ENCODE measurements around the gene OTUD4. TPM values are rescaled to one million over a fixed set of nuclear protein-coding genes. Genes with fewer than 3 reads are reported as not detected.

Gene OTUD4
- polyA plus RNA-seq, 3 donors: 7.5 to 14.4 (median 9.0) TPM

DNA sequence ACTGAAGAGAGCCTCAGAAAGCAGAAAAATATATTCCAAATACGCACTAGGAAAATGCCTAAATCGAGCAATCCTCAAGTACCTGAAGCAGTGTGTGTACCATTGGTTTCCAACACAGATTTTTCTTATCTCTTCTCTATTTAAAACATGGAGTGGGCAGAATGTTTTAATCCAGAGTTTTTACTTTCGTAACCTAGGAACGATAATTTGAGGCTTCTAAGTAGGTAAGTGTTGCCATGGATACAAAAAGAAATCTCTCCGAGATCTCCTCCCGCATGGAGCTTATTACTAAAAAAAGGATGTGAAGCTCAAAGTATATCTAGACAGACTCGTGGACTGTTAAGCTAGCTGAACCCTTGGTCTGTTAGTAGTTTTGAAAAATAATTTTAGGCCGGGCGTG, 23.0 kb upstream of the OTUD4 start:
- Histone ChIP-seq H3K36me3 (replicated peaks in 1 of 2; ENCODE audit: control insufficient read depth in 1 of 2, insufficient read depth in 2 of 2, low read length in 2 of 2) (no peaks in the 10 kb centered on the region), H3K9ac (ENCODE audit: insufficient read depth, low read length, poor library complexity, severe bottlenecking) (no peak overlapping the region), H3K27me3 (ENCODE audit: control insufficient read depth in 2 of 2, insufficient read depth in 2 of 2, low read length in 2 of 2) (no peaks in the 10 kb centered on the region), H3K79me2 (ENCODE audit: insufficient read depth, low read length) (no peaks in the 10 kb centered on the region), H3K4me1 (ENCODE audit: control insufficient read depth in 1 of 2, insufficient read depth in 2 of 2, low read length in 2 of 2) (no peaks in the 10 kb centered on the region), H3K4me2 (replicated peaks; ENCODE audit: extremely low read depth, low read length, poor library complexity, severe bottlenecking) (no peak overlapping the region), H3K27ac (ENCODE audit: low read depth in 1 of 2, low read length in 2 of 2) (no peak overlapping the region), H2AFZ (ENCODE audit: insufficient read depth, low read depth, low read length, poor library complexity, severe bottlenecking) (no peak overlapping the region), H3K9me3 (replicated peaks in 1 of 2; ENCODE audit: control insufficient read depth in 1 of 2, insufficient read depth in 1 of 2, low read length in 2 of 2) (no peaks in the 10 kb centered on the region), H3K4me3 (replicated peaks in 1 of 3; ENCODE audit: low read depth in 2 of 3, low read length in 3 of 3) (no peak overlapping the region), H4K20me1 (ENCODE audit: insufficient read depth, low read length) (no peaks in the 10 kb centered on the region)
- H3K4me3 Mint-ChIP-seq: no peak overlapping the region
- TF ChIP-seq, protein P1, sequence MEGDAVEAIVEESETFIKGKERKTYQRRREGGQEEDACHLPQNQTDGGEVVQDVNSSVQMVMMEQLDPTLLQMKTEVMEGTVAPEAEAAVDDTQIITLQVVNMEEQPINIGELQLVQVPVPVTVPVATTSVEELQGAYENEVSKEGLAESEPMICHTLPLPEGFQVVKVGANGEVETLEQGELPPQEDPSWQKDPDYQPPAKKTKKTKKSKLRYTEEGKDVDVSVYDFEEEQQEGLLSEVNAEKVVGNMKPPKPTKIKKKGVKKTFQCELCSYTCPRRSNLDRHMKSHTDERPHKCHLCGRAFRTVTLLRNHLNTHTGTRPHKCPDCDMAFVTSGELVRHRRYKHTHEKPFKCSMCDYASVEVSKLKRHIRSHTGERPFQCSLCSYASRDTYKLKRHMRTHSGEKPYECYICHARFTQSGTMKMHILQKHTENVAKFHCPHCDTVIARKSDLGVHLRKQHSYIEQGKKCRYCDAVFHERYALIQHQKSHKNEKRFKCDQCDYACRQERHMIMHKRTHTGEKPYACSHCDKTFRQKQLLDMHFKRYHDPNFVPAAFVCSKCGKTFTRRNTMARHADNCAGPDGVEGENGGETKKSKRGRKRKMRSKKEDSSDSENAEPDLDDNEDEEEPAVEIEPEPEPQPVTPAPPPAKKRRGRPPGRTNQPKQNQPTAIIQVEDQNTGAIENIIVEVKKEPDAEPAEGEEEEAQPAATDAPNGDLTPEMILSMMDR (IDR thresholded peaks at IDR 0.05): no peak
- no peak for DNase-seq
- intact Hi-C loops (cut with micrococcal nuclease): no loop called here
- peaks cover 0 to 4% (median 0%) of the 10 kb centered on the region in 7 donors for H3K9me3 Mint-ChIP-seq
- no peaks in the 10 kb centered on the region for H3K36me3 Mint-ChIP-seq
- 93% methylated on average over 4 of the region's 9 CpGs for WGBS (ENCODE audit: insufficient coverage)
- no peaks in the 10 kb centered on the region for H3K4me1 Mint-ChIP-seq
- no peak overlapping the region for H3K27ac Mint-ChIP-seq
- H3K27me3 Mint-ChIP-seq (ENCODE audit: low read depth in 3 of 3): peaks cover 0 to 6% (median 3%) of the 10 kb centered on the region in 3 donors

DNA sequence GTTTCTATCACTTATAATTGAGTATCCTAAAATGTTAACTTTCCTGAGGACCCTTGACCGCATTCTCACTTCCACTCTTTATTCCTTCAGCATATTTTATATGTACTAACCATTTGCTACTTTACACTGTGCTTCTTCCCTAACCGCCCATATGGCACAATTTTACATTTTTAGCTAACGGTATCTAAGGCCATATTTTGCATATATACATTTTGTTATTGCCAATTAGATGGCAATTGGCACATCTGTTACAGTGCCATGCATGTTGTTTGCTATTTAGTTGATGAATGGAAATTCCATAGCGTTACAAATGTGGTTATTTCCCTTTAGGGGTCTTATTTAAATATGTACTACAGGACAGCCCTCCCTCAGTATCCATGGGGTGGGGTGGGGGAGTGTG, 20.0 kb upstream of the OTUD4 start:
- no peak overlapping the region for H3K9ac ChIP-seq (ENCODE audit: insufficient read depth, low read length, poor library complexity, severe bottlenecking)
- H3K4me2 ChIP-seq (replicated peaks; ENCODE audit: extremely low read depth, low read length, poor library complexity, severe bottlenecking): no peak overlapping the region
- no peaks in the 10 kb centered on the region for H3K4me1 ChIP-seq (ENCODE audit: control insufficient read depth in 1 of 2, insufficient read depth in 2 of 2, low read length in 2 of 2)
- H2AFZ ChIP-seq (ENCODE audit: insufficient read depth, low read depth, low read length, poor library complexity, severe bottlenecking): no peak overlapping the region
- no peaks in the 10 kb centered on the region for H3K79me2 ChIP-seq (ENCODE audit: insufficient read depth, low read length)
- H3K27ac ChIP-seq (ENCODE audit: low read depth in 1 of 2, low read length in 2 of 2): no peak overlapping the region
- Mint-ChIP-seq H3K4me3 (no peak overlapping the region), H3K9me3 (no peaks in the 10 kb centered on the region), H3K27ac (no peak overlapping the region), H3K27me3 (ENCODE audit: low read depth in 3 of 3) (peaks cover 3 to 7% (median 4%) of the 10 kb centered on the region in 3 donors), H3K4me1 (peaks cover 1% of the 10 kb centered on the region), H3K36me3 (no peaks in the 10 kb centered on the region)
- TF ChIP-seq, protein P1 (IDR thresholded peaks at IDR 0.05): no peak
- no peak overlapping the region for H3K4me3 ChIP-seq (replicated peaks in 1 of 3; ENCODE audit: low read depth in 2 of 3, low read length in 3 of 3)
- H3K36me3 ChIP-seq (replicated peaks in 1 of 2; ENCODE audit: control insufficient read depth in 1 of 2, insufficient read depth in 2 of 2, low read length in 2 of 2): no peaks in the 10 kb centered on the region
- intact Hi-C loops (cut with micrococcal nuclease): no loop called here
- no peak for DNase-seq
- WGBS (ENCODE audit: insufficient coverage): no CpG with 5 or more reads among the region's 4 CpGs
- H3K9me3 ChIP-seq (replicated peaks in 1 of 2; ENCODE audit: control insufficient read depth in 1 of 2, insufficient read depth in 1 of 2, low read length in 2 of 2): no peaks in the 10 kb centered on the region
- no peaks in the 10 kb centered on the region for H3K27me3 ChIP-seq (ENCODE audit: control insufficient read depth in 2 of 2, insufficient read depth in 2 of 2, low read length in 2 of 2)
- no peaks in the 10 kb centered on the region for H4K20me1 ChIP-seq (ENCODE audit: insufficient read depth, low read length)
